WTC11 (cell line): ENCODE data around the gene COX6B2. TPM values are rescaled to one million over a fixed set of nuclear protein-coding genes. Genes with fewer than 3 reads are reported as not detected.

Source experiments
- ATAC-seq: fragments of 200-7000 bp; cut with Tn5 transposase; 2 replicates; pipeline ENCODE4 v1.10.0; 2021; ENCODE audit warnings: mild to moderate bottlenecking, moderate library complexity
- CTCF ChIA-PET: fragments of 300-600 bp; sonication (Branson Sonifier 250); formaldehyde crosslinking; loops from one replicate; lab custom pipeline; 2021; ENCODE audit warnings: antibody characterized with exemption; lab: Charles Lee
- POLR2A ChIA-PET: fragments of 350-600 bp; sonication (Branson Sonifier 250); formaldehyde crosslinking; loops from one replicate; lab custom pipeline; 2021; ENCODE audit warnings: antibody characterized with exemption; lab: Charles Lee
- DNase-seq: peaks from one replicate; pipeline ENCODE4 v3.0.0; 2021; ENCODE audit warnings: low spot score
- H3K27ac Mint-ChIP-seq: 2 replicates; pipeline ENCODE4 v1.8.0; 2021; ENCODE audit warnings: mixed read lengths
- H3K27me3 Mint-ChIP-seq: 2 replicates; pipeline ENCODE4 v1.8.0; 2021; ENCODE audit warnings: low read depth, mild to moderate bottlenecking, moderate library complexity, mixed read lengths
- H3K36me3 Mint-ChIP-seq: 2 replicates; pipeline ENCODE4 v1.8.0; 2021; ENCODE audit warnings: mixed read lengths
- H3K4me1 Mint-ChIP-seq: 2 replicates; pipeline ENCODE4 v1.8.0; 2022; ENCODE audit warnings: mixed read lengths
- H3K4me3 Mint-ChIP-seq: 2 replicates; pipeline ENCODE4 v1.8.0; 2021; ENCODE audit warnings: mild to moderate bottlenecking, moderate library complexity, mixed read lengths
- H3K9me3 Mint-ChIP-seq: 2 replicates; pipeline ENCODE4 v1.8.0; 2021; ENCODE audit warnings: mixed read lengths
- CBFB ChIP-seq: sonication (generic); formaldehyde crosslinking; IDR thresholded peaks from 2 replicates; pipeline ENCODE4 v1.8.1; 2022; ENCODE audit warnings: mild to moderate bottlenecking, low read depth, missing genetic modification reagents
- CREB1 ChIP-seq: sonication (generic); formaldehyde crosslinking; IDR thresholded peaks from 2 replicates; pipeline ENCODE4 v1.8.0; 2023; ENCODE audit warnings: mild to moderate bottlenecking, missing genetic modification reagents
- FOXK1 ChIP-seq: sonication (generic); formaldehyde crosslinking; IDR thresholded peaks from 2 replicates; pipeline ENCODE4 v1.8.0; 2022; ENCODE audit warnings: mild to moderate bottlenecking, moderate library complexity, missing genetic modification reagents
- FOXP4 ChIP-seq: sonication (generic); formaldehyde crosslinking; IDR thresholded peaks from 2 replicates; pipeline ENCODE4 v1.8.0; 2022; ENCODE audit warnings: mild to moderate bottlenecking, missing genetic modification reagents
- HMGXB4 ChIP-seq: sonication (generic); formaldehyde crosslinking; IDR thresholded peaks from 2 replicates; pipeline ENCODE4 v1.8.1; 2023; ENCODE audit warnings: mild to moderate bottlenecking, moderate library complexity, missing genetic modification reagents
- PRRX2 ChIP-seq: fragments of 250-450 bp; sonication (Bioruptor Pico); IDR thresholded peaks from 2 replicates; pipeline ENCODE4 v1.8.0; 2021; ENCODE audit warnings: mild to moderate bottlenecking
- STAT6 ChIP-seq: sonication (generic); formaldehyde crosslinking; conservative IDR thresholded peaks from 2 replicates; pipeline ENCODE4 v1.8.1; 2023; ENCODE audit warnings: mild to moderate bottlenecking, low read depth, missing genetic modification reagents, moderate library complexity
- ZNF121 ChIP-seq: sonication (generic); formaldehyde crosslinking; IDR thresholded peaks from 2 replicates; pipeline ENCODE4 v1.8.0; 2023; ENCODE audit warnings: missing genetic modification reagents
- ZNF532 ChIP-seq: fragments of 250-450 bp; sonication (Bioruptor Pico); IDR thresholded peaks from 2 replicates; pipeline ENCODE4 v1.9.0; 2021; ENCODE audit warnings: mild to moderate bottlenecking, borderline replicate concordance
- total RNA-seq: library from RNA; stranded (reverse); gene quantifications from 3 replicates; pipeline ENCODE4 v1.2.3, GENCODE V29; 2021

COX6B2 gene
- total RNA-seq, 1 experiment from 2014 or later = 4.3 TPM

DNA sequence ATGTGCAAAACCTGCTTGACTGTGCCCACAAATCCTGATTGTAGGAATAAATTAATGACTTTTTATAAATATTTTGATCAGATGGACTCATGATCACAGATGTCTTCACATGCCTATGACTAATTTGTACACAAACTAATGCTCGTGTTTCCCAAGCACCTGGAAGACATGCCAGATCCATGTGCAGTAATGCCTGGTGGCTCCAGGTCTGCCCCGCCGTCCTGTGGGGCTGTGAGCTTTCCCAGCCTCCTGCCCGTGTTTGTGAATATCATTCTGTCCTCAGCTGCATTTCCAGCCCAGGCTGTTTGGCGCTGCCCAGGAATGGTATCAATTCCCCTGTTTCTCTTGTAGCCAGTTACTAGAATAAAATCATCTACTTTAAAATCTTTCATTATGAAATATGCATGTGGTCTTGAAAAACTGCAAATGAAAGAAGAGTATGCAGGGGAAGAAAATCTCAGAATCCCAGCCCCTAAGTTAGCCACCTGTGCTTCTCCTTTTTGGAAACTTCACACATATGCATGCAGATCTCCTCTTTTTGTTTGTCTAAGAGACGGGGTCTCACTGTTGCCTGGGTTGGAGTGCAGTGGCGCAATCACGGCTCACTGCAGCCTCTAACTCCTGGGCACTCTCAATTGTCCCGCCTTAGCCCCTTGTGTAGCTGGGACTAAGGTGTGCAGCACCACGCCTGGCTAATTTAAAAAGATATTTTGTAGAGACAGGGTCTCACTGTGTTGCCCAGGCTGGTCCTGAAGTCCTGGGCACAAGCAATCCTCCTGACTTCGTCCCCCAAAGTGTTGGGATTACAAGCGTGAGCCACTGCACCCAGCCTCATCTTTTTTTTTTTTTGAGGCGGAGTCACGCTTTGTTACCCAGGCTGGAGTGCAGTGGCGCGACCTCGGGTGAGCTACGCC is 37.4 kb upstream of the COX6B2 start:
- peaks cover 5% of the 10 kb centered on the region; the same call in 1 of the 2 replicates for H3K27me3 Mint-ChIP-seq
- POLR2A ChIA-PET = interaction anchor here (0.7 to 2.3 kb wide), 4 partner anchors 8 to 44 kb away, joined by 3 to 9 read pairs (median 6); partner anchors contain the start of genes TMEM238 and UBE2S
- peak overlapping the region; percentile 44 for H3K4me3 Mint-ChIP-seq
- no peak for DNase-seq
- H3K4me1 Mint-ChIP-seq = peaks cover 58% of the 10 kb centered on the region
- peak overlapping the region; percentile 51 for H3K27ac Mint-ChIP-seq
- CTCF ChIA-PET = interaction anchor here (0.9 to 1.3 kb wide), 4 partner anchors 26 to 243 kb away, joined by 4 to 5 read pairs (median 4); partner anchors contain the start of gene TNNT1
- peaks cover 28% of the 10 kb centered on the region for H3K36me3 Mint-ChIP-seq
- TF ChIP-seq ZNF121 (CRISPR knock-in tag) (peak; percentile 96), ZNF532 (no peak)
- no peaks in the 10 kb centered on the region for H3K9me3 Mint-ChIP-seq
- peak; percentile 9 for ATAC-seq

DNA sequence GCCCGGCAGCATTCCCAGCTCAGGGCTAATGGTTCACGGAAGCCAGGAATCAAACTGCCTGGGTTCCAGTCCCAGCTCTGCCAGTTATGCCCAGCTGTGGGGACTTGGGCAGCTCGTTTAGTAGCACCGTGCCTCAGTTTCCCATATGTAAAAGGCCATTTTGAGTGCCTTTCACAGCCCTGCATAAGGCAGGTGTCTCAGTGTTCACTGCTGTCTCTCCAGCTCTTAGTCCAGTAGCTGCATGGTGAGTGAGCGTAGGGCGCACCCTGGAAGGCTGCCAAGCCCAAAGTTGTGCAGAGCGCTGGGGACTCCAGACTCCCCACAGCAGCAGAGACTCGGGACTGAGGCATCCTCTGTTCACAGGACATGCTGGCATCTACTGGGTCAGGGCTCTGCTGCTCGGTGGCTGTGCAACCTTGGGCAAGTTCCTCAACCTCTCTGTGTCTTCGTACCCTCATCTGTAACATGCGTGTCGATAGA is 36.7 kb upstream of the COX6B2 start:
- CTCF ChIA-PET = interaction anchor here (1.1 to 1.4 kb wide), 3 partner anchors 61 to 245 kb away, joined by 3 to 4 read pairs (median 4); no protein-coding TSS in a partner anchor
- ATAC-seq (peak; percentile 5), DNase-seq (no peak)
- Mint-ChIP-seq H3K9me3 (no peaks in the 10 kb centered on the region), H3K27ac (no peak overlapping the region), H3K4me3 (no peak overlapping the region), H3K36me3 (peaks cover 35% of the 10 kb centered on the region), H3K4me1 (peaks cover 64% of the 10 kb centered on the region), H3K27me3 (no peaks in the 10 kb centered on the region)
- POLR2A ChIA-PET = interaction anchor here (2.3 kb wide), 1 partner anchor 16 kb away, joined by 6 read pairs; the partner anchor contains the start of gene UBE2S
- no peak for TF ChIP-seq CREB1 (CRISPR knock-in tag)
- TF ChIP-seq HMGXB4 = no peak
- no peak for TF ChIP-seq ZNF532
- no peak for TF ChIP-seq FOXP4 (CRISPR knock-in tag)
- no peak for TF ChIP-seq STAT6
- no peak for TF ChIP-seq FOXK1 (CRISPR knock-in tag)
- TF ChIP-seq CBFB (CRISPR knock-in tag) = 0 out of 2 replicates have a peak, but pooled peaks have one; percentile 49
- TF ChIP-seq PRRX2 (CRISPR knock-in tag) = 0 out of 2 replicates have a peak, but pooled peaks have one; percentile 35
